H1 (cell line): ENCODE measurements around the gene DPYD. TPM values are rescaled to one million over a fixed set of nuclear protein-coding genes. Genes with fewer than 3 reads are reported as not detected.

Source experiments
- ATF3 ChIP-seq: IDR thresholded peaks from 2 replicates; pipeline ENCODE4 v1.6.1; 2011; ENCODE audit warnings: low read depth, mild to moderate bottlenecking, low read length; ENCODE audit not compliant: insufficient read depth
- BCL11A ChIP-seq, 2 experiments: IDR thresholded peaks; one replicate each; pipeline ENCODE4 v1.6.1; 2011; ENCODE audit warnings: low read depth in 2 of 2, low read length in 2 of 2, mild to moderate bottlenecking in 2 of 2
- CBX8 ChIP-seq: fragments of 300-800, 300-1000 bp; sonication (generic); IDR thresholded peaks from 2 replicates; pipeline ENCODE4 v1.7.1; 2016; ENCODE audit warnings: low read depth, low read length, borderline replicate concordance
- CHD7 ChIP-seq: fragments of 300-600 bp; sonication (generic); IDR thresholded peaks from 2 replicates; pipeline ENCODE4 v1.7.1; 2012; ENCODE audit warnings: low read length, moderate library complexity, mild to moderate bottlenecking, inconsistent platforms; ENCODE audit not compliant: insufficient replicate concordance
- JUND ChIP-seq: IDR thresholded peaks from 2 replicates; pipeline ENCODE4 v1.6.1; 2011; ENCODE audit warnings: mild to moderate bottlenecking, improper control_type of control experiment, low read length
- NANOG ChIP-seq: IDR thresholded peaks from 2 replicates; pipeline ENCODE4 v1.6.1; 2011; ENCODE audit warnings: low read length, low read depth, mild to moderate bottlenecking, inconsistent platforms; ENCODE audit not compliant: insufficient read depth, poor library complexity, severe bottlenecking
- POU5F1 ChIP-seq: IDR thresholded peaks from 2 replicates; pipeline ENCODE4 v1.6.1; 2011; ENCODE audit warnings: low read depth, mild to moderate bottlenecking, low read length, moderate library complexity
- SP1 ChIP-seq: IDR thresholded peaks from 2 replicates; pipeline ENCODE4 v1.6.1; 2011; ENCODE audit warnings: low read depth, low read length
- polyA plus RNA-seq, 7 experiments: library from polyadenylated mRNA; depleted of rRNA in 3 of 7; stranded (reverse) in 5 of 7; unstranded in 2 of 7; fragments of >200 nt in 5 of 7; fragments of 200-250 nt in 2 of 7; gene quantifications; 1 replicate in 5 of 7; 2 replicates in 1 of 7; 4 replicates in 1 of 7; pipeline versions ENCODE4 v1.2.1 to v1.2.3, GENCODE V29; 2011 to 2013; ENCODE audit warnings: missing spikeins in 2 of 7, mixed read lengths in 2 of 7
- total RNA-seq: library from RNA; stranded (reverse); fragmentation: NEBNext Ultra II Directional; extraction: Animal tissue kit (Norgen Biotek cat#: 25700); gene quantifications from 2 replicates; pipeline ENCODE4 v1.2.1, GENCODE V29; 2021

The DPYD gene
- total and polyA plus RNA-seq, 2 of the 8 experiments (the other 6 are each of a cell fraction or from before 2014, with no cell fraction given) = 0.29 to 0.73 TPM

DNA sequence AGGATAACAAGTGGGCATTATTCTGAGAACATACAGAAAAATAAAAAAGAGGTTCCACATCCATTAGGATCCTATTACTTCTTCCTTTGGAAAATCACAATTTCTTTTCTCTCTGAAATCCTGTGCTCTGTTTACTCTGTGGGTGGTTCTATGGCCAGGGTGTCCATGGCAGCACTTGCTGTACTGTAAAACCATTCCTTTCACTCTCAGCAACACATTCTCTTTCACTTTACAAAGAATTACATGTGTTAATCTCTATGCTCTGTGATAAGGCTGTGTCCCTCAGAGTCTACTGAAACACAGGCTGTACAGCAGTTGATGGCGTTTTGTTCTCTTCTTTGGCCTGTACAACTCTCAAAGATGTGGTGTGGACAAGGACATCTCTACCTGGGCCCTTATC is 675.2 kb downstream of the DPYD start (continued):
- TF ChIP-seq CHD7 = no peak
- no peak for TF ChIP-seq NANOG
- TF ChIP-seq CBX8 = no peak
- TF ChIP-seq BCL11A (IDR thresholded peaks at IDR 0.05; ENCODE audit: low read depth in 2 of 2, low read length in 2 of 2) = no peak
- TF ChIP-seq JUND = no peak
- TF ChIP-seq ATF3 = no peak
- TF ChIP-seq SP1 = no peak
- no peak for TF ChIP-seq POU5F1
